ENCODE results near the gene FOXI1.

DNA sequence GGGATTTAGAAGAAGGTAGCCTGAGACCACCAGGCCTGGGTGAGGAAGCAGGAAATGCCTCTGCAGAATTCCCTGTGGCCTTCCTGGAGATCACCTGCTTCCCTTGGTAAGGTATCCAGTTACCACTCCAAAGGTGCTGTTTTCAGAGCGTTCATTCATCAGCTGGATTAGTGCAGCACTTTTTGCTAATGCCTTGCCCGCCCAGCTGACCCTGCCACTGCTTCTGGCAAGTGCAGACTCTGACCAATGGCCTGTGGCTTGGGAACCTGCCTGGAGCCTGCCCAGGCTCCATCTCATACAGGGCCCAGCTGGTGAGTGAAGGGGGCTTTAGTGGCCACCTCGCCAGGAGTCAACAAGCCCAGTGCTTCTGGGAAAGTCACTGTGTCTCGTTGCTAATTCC is 48.6 kb downstream of the FOXI1 start:
- TF ChIP-seq, protein P1, sequence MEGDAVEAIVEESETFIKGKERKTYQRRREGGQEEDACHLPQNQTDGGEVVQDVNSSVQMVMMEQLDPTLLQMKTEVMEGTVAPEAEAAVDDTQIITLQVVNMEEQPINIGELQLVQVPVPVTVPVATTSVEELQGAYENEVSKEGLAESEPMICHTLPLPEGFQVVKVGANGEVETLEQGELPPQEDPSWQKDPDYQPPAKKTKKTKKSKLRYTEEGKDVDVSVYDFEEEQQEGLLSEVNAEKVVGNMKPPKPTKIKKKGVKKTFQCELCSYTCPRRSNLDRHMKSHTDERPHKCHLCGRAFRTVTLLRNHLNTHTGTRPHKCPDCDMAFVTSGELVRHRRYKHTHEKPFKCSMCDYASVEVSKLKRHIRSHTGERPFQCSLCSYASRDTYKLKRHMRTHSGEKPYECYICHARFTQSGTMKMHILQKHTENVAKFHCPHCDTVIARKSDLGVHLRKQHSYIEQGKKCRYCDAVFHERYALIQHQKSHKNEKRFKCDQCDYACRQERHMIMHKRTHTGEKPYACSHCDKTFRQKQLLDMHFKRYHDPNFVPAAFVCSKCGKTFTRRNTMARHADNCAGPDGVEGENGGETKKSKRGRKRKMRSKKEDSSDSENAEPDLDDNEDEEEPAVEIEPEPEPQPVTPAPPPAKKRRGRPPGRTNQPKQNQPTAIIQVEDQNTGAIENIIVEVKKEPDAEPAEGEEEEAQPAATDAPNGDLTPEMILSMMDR (IDR thresholded peaks at IDR 0.05) = no peak
- TF ChIP-seq POLR2A (IDR thresholded peaks at IDR 0.05) (no peak), POLR2AphosphoS5 (IDR thresholded peaks at IDR 0.05) (no peak)
